GM18861 (cell line): ENCODE data around the gene PRUNE1.

Source experiments
- ATAC-seq: cut with Tn5 transposase; IDR thresholded peaks from one replicate; pipeline ENCODE4 v1.9.1; 2021; ENCODE audit not compliant: unreplicated experiment

Gene PRUNE1

DNA sequence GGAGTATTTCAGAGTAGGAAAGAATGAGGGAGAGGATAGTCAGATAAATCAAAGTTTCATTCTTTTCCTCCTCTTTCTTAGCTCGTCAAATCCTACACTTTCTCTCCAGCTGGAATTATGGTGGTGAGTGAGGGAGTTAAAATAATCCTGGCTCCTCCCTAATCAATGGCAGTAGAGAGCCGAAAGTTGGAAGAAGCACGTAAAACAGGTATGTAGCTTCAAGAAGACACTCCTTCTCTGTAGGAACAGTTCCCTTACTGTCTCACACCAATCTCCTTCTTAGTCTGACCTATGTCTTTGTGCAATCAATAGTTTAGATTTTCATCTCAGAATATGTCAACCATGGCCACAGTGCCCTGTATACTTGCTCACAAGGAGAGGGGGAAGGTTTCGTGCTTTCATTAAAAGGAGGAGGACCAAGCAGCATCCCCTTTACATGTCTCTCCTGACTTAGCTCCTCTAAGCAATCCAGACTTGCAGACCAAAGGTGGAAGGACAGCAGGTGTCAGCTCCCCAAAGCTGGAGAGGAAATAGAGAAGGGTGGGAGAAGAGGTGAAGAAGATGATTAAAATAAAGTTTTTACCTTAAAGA, 2.4 kb upstream of the PRUNE1 start:
- no peak for ATAC-seq

- ATAC-seq = no peak
Measured at GRCh38 chr1:151006327-151007052, 1.8 kb upstream of the PRUNE1 start, which contains the start of gene MINDY1. Gene MINDY1 (minus strand): TSS chr1:151006902. CDS start chr1:151002617, 4,285 bp downstream.

DNA sequence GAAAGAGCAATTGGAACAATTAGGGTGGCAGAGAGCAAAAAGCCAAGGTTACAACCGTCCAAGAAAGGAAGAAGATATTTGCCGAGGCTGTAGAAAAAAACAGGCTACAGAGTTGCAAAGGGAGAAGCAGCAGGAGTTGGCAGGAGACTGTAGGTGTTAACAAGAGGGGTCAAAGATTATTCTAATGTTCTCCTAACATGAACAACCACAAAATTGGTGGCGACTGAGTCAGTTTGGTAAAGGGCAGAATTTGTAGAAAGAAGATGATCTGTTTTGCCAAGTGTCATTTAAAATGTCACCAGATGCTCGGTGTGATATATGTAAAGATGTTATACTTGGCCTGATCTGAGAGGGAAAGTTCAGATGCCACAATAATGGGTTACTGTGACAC, 401 bp upstream of the PRUNE1 start:
- ATAC-seq = no peak

DNA sequence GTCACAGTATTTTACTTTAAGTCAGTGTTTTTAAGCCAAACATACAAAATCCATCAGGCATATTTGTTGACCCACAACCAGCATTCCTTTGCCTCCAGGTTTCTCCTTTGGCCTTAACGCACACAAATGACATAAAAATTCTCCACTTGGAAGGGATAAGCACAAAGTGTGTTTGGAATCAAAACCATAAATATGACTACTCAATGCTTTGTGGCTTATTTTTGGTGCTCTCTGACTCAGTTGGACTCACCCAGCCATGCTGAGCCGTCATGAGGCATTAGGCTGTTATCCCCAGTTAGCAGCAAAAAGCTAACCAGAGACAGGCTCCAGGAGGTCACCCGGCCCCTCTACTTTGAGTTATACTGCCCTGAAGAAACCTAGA, 948 bp downstream of the PRUNE1 start:
- no peak for ATAC-seq

GRCh38 chr1:151009674-151010345, 1.6 kb downstream of the PRUNE1 start:
- no peak for ATAC-seq

- ATAC-seq = no peak
Measured at GRCh38 chr1:151010346-151010726, 2.1 kb downstream of the PRUNE1 start.

DNA sequence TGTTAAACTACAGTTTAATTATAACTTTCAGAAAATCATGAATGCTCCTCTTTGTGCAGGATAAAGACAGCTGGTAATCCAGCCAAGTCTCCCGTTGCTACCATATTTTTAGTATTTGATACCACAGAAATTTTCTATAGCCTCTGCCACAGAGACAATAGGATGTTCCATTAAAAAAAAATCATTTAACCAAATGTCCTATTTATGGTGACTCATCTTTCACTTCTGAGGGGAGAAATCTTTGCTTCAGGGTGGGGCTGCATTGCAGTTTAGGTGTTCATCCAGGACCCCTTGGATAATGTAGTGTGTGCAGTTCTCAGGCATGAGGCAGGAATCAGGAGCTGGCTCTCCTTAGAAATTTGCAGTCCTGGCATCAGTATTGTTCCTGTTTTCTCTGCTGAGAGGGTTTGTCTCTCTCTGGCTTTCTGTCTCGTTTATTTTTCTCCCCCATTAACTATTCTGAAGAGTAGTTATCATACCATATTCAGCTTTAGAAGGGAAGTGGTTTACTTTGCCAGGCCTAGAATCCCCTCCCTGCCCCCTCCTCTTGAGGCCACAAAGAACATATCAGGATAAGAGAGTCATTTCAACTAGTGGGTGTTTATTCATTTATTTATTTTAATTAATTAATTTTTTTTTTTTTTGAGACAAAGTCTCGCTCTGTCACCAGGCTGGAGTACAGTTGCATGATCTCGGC, 3.1 kb downstream of the PRUNE1 start:
- no peak for ATAC-seq

GRCh38 chr1:151012684-151013471, 4.6 kb downstream of the PRUNE1 start:
- no peak for ATAC-seq

DNA sequence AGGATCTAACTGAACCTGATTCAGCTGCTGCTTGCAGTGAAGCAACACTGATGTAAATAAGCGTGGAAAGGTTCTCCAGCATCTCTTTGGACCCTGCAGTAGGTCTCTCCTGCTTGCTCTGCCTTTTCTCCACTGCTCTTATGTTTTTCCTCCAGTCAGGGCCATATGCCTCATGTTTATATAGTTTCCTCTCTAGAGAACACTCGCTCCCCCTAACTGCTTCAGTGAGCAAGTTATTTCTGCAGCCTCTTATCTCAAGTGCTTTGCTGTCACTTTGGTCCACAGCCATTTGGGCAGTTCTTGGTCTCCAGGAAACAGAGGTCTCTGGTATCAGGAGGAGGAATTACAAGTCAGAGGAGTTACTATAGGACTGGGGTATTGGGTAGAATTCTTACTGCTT, 5.3 kb downstream of the PRUNE1 start:
- ATAC-seq = no peak

DNA sequence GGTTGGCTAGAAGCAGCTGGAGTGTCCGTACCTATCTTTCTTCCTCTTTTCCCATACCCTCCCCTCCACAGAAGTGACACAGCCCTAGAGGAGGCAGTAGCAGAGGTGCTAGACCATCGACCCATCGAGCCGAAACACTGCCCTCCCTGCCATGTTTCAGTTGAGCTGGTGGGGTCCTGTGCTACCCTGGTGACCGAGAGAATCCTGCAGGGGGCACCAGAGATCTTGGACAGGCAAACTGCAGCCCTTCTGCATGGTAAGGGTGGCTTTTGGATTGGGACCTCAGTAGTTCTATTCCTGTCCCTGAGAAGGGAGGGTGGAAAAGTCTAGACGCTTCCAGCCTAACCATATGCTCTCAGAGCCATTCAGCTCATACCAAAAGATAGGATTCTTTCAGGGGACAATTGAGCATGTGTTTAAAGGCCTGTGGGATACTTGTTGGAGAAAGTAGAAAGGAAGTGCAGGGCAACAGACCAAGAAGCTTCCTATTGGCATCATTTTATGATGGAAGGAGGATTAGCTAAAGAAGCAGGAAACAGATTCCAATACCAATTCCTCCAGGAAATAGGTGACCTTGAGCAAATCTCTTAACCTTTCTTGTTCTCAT, 16.4 kb downstream of the PRUNE1 start:
- no peak for ATAC-seq

DNA sequence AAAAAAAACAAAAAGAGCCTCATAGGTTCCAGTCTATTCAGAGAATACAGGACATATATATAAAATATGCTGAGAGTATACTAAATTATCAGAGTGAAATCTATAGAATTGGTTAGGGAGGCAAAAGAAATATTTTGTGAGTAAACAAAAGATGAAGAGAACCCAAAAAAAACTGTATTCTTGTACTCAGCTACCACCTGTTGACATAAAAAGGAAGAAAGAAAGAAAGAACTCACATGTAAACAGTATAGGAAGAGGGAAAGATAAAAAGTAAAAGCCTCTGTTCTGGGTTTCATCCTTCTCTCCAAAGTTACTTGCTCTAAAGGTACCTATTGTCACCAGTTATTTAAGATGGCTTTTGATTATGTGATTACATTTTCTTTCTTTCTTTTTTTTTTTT, 18.2 kb downstream of the PRUNE1 start:
- no peak for ATAC-seq

GRCh38 chr1:151032164-151032563, 23.9 kb downstream of the PRUNE1 start:
- no peak for ATAC-seq

DNA sequence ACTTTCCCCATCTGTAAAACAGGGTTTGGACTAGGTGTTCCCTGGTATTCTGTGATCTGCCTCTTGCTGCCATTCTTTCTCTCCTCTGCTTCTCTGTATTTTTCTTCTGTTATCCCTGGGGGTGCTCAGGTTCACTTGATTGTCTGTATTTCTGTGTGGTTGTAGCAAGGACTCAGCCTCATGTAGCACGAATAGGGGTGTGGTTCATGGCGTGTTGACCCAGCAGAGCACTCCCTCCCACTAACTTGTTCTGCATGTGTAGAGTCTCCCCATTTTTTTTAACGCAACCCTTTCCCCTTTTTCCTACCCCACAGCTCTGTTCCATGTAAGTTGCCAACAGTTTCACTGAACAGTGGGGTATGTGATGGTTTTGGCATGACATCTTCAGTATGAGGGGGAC, 26.9 kb downstream of the PRUNE1 start:
- ATAC-seq = no peak

DNA sequence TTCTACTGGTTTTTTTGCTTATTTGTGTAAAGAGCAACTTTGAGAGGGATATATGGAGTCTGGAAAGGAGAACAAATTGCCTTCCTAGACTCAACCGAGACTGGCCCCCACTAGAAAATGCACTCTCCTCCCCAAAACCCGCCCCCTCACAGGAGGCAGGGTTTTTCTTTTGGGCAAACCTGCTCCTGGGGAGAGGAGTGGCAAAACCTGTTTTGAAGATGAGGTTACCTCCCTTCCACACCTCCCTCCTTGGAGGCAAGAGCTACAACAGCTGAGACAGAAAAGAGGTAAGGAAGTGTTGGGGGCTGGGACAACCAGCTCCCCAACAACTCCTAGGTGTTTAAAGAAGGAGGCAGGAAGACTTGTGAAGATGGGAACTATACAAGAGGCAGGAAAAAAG, 28.1 kb downstream of the PRUNE1 start, which contains the start of gene BNIPL:
Gene BNIPL (plus strand): TSS at position 231 of the 400 bp plus-strand sequence. CDS start 140 bp downstream, at position 371.
- no peak for ATAC-seq

DNA sequence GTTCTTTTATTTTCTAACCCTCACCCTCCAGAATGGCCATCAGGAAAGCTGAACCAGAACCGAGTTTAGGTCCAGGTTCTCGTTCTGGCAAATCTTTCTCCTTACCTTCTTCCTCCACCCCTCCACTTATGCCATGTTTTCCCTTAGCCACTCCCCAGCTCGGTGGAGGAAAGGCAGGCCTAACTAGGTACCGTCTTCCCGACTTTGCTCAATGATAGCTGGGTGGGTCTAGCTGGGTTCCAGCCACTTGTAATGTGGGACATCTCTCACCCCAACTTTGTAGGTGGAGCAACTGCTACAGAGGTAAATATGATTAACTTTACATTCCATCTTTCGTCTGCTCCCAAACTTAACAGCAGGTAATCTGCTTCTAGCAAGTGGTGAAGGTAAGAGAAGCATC, 28.8 kb downstream of the PRUNE1 start:
- ATAC-seq = no peak

- no peak for ATAC-seq
Measured at GRCh38 chr1:151039521-151039920, 31.3 kb downstream of the PRUNE1 start.

GRCh38 chr1:151043163-151043562, 34.9 kb downstream of the PRUNE1 start:
- ATAC-seq = no peak

DNA sequence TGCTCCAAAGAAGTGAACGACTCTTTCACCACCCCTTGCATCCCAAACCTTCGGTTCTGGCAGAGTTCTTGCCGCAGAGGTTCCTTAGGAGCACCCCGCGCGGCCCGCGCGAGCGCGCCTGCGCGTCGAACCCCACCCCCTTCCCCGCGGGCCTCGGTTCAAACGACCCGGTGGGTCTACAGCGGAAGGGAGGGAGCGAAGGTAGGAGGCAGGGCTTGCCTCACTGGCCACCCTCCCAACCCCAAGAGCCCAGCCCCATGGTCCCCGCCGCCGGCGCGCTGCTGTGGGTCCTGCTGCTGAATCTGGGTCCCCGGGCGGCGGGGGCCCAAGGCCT, 39.3 kb downstream of the PRUNE1 start, which contains the start of gene C1orf56:
Gene C1orf56 (plus strand): TSS at position 161 of the 334 bp plus-strand sequence. CDS start 97 bp downstream, at position 258.
- no peak for ATAC-seq

GRCh38 chr1:151047925-151048644, 39.8 kb downstream of the PRUNE1 start:
- ATAC-seq = peak; percentile 39

DNA sequence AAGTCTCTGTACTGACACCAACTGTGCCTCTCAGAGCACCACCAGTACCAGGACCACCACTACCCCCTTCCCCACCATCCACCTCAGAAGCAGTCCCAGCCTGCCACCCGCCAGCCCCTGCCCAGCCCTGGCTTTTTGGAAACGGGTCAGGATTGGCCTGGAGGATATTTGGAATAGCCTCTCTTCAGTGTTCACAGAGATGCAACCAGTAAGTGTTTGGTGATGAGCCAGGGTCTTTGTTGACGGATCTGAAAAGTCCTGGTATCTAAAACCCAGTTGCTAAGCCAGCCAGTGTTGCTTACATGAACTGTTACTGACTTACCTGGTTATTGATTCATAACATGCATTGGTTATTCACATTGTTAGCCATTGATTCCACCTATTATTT, 40.4 kb downstream of the PRUNE1 start:
- ATAC-seq = no peak
